Measurements from ENCODE around the gene RBP5.
A peak's percentile ranks its signal among the peaks of the same experiment; 100 is the strongest.
"Not testable (repeated sequence)": the region's sequence is repeated elsewhere in the genome, so short reads cannot be mapped to it uniquely, and the experiment has no call there.

Gene RBP5

DNA sequence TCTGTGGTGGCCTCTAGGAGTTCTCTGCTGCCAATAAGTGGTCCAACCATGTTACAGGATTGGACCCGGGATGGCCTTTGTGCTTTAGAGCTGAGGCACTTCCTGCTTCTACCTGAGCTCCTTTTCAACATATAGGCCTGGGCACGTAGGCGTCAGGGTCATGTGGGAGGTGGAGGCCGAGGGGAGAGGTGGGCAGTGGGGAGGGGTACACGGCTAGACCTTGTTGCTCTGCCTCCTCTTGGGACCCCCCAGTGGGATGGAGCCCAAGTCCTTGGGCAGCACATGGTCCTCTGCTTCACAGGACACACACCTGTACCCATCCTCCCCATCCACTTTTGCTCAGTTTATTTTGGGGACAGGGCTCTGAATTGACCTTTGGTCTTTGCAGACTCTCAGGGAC lies 7.4 kb downstream of the RBP5 start:
- no peak for DNase-seq

DNA sequence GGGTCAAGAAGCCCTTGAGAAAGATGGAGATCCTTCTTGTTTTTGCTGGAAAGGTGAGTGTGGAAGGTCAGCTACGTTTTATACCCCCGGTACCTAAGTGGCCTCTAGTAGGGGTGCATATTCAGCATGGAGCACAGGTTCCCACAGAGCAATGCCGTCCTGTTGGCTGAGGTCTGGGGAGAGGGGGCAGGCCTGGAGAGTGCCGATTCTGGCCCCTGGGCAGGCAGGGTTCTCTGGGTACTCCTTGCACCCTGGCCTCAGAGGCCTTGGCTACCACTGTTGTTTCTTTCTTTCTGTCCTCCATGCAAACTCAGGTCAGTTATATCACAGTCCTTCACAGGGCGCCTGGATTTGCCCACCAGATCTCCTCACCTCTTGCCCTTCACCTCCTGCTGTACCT lies 8.5 kb downstream of the RBP5 start:
- DNase-seq, result no peak

DNA sequence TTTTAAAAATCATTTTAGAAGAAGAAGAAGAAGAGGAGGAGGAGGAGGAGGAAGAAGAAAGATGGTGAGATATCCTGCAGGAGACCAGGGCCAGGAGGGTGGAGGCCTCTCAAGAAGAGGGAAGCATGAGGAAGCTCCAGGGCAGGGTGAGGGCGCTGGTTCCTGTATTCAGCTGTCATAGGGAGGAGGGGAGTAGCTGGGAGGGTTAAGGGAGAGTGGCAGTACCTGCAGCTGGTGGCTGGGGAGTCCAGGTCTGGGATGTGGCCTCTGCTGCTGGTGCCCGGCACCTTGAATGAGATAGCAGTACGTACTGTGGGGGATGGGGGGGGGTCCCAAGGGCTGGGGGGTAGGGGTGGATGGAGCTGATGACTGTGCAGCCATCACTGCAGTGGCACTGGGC lies 9.8 kb downstream of the RBP5 start:
- no peak for DNase-seq

DNA sequence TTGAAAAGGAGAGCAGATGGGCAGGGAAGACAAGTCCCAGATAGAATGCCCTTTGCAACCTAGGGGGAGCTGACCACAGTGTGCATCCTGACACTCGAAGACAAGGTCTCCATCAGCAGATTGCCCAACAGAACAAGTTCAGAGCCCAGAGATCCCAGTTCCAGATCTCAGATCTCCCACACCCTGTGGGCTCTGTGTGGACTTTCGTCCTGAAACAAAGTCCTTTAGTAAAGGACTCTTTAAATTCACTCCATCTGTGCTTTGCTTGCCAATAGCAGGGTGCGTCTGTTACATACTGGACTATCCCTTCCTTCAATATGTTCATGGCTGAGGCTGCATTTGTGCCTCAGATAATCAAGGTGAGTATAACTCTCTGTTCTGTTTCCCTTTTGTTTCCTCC lies 11.0 kb downstream of the RBP5 start:
- no peak for DNase-seq

DNA sequence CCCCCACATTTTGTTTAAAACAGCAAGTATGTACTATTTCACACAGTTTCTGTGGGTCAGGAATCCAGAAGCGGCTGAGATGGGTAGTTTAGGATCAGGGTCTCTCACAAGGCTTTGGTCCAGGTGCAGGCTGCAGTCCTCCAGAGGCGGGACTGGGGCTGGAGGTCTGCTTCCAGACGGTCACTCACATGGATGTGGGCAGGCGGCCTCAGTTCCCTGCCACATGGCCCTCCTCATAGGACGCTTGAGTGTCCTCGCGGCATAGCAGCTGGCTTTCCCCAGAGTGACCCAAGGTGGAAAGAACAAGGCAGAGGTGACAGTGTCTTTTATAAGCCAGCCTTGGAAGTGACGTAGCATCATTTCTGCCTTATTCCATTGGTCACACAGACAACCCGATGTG lies 11.8 kb downstream of the RBP5 start:
- no peak for DNase-seq

DNA sequence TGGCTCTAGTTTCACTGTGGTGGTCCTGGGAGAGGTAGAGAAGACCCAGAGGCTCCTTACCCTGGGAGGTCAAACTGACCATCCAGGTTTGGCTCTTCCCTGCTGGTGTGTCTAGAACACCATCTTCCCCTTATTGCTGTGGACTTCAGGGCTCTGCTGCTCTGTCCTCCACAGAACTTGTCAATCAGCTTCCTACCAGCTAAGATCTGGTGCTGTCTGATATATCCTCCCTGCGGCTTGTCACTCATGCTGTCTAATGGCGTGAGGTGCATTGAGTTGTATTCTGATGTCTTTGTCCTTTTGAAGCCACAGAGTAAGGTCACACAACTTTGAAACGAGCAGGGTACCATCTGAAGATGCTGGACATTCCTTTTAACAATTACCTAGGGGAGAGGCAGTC lies 12.5 kb downstream of the RBP5 start:
- no peak for DNase-seq

DNA sequence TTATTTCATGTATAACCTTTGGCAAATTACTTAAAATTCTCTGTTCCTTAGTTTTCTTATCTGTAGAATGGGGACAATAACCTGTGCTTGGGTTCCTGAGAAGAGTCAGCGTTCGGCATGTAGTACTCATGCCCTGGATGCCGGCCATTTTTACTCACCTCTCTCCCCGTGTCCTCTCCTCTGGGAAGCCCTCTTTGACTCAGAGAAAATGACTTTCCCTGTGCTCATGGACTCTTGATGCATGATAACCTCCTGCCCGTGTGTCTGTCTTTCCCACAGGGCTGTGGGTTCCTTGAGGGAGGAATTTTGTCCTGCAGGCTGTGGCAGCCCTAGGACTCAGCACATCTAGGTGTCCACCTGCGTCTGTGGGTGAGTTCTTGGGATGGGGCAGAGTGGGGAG lies 13.8 kb downstream of the RBP5 start:
- DNase-seq, result no peak

DNA sequence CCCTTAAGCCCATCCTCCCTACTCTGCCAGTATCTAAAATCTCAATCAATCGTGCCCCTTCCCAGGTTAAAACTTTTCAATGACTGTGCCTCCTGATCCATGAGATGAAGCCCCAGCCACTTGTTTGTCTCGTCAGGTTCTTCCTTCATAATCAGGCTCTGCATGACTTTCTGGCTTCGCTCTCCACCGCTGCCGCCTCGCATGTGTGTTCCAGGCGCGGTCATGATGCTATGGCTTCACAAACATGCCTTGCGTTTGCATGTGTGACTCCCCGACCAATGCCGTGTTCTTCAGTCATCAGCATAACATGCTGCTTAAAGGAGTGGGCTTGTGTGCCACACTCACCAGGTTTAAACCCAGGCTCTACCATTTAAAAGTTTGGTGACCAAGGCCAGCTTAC lies 14.7 kb downstream of the RBP5 start:
- no peak for DNase-seq

DNA sequence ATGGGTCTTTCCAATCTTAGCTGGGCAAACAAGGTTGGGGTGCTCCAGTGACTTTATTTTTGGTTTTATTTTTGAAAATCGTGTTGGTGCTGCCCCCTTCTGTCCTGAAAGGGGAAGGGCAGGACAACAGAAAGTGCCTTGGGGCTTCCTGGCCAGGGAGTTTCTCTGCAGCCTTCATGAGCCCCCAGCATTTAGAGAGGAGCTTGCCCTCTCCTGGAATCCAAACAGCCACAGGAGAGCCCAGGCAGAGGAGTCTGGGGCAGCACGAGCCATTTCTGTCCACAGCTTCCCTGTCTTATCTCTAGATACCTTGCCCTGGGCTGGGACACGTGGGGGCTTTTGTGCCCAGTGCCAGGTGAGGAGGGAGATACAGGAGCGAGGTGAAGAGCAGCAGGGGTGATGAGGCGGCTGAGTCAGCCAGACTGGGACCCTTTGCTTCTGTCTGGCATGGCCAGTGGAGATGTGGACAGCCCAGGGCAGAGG lies 15.3 kb downstream of the RBP5 start:
- peak; percentile 19 to 41 for DNase-seq

DNA sequence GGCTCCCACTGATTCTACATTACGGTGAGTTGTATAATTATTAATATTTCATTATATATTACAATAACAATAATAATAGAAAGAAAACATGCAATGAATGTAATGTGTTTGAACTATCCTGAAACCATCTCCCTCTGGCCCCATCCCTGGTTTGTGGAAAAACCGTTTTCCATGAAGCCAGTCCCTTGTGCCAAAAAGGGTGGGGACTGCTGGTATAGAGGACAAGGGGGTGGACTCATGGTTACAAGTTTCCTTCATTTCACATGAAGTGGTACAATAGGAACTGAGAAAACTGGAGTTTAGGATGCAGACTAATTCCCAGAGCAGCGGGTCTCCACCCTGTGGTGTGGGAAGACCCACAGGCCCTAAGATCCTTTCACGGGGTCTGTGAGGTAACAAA lies 16.6 kb downstream of the RBP5 start:
- no peak for DNase-seq

DNA sequence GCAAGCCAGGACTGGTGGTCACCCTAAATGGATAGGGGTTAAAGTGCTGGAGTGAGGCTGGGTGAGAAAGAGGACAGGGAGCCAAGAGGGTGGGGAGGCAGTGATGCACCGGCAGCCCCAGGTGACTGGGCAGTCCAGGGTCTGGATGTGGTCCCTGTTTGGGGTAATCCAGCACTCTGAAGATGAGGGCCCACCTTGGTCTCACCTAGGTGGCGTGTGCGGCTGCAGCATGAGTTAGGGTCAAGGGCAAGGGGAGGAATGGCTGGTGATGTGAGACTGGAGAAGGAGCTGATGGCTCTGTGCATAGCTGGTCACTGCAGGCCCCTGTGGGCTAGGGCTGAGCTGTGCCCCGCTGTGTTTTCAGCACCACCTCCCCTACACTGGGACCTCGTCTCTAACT lies 18.0 kb downstream of the RBP5 start:
- DNase-seq, result no peak

DNA sequence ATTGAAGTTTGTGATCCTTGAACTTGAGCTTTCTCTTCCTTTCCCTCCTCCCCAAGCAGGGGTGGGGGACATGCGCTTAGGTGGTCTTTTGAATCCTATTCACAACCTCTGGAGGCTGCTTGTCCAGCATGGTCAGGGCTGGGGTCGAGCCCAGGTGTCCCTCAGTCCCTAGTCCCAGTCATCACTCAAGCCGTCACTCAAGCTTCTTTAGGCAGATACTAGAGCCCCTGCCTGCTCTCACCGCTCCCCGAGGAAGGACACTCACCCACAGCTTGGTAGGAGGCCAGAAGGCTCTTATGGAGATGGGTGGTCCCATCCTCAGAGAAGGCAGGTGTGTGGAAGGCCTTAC lies 19.1 kb downstream of the RBP5 start:
- no peak for DNase-seq

DNA sequence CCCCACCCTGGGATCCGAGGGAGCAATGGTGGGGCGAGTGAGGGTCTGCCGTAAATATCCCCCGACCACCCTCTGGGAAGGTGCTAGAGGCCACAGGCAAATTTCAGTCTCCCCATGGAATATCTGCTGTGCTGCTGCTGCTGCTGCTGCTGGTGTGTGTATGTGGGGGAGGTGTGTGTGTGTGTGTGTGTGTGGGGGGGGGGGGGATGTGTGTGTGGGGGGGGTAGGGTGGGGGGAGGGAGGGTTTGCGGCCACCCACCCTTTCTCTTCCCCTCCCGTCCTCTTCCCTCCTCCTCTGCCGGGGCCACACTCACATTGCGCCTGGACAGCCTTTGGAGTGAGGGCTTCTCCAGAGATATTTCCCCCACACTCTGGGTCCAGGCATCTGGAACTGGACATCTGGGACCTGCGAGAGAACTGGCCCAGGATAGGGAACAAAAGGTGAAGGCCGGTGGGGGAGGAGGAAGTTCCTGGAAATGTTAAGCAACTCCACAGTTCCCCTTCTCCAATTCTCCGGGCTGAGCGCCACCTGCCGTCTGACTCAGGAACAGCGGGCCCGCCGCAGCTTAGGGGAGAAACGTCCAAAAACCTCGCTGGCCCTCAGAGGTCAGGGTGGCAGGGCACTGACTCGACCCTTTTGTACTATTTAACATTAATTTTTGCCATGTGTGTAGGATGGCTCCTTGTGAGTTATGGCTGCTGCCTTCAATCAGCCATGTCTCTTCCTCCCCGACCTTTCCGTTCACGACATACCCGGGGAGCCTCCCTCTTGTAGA lies 19.7 kb downstream of the RBP5 start, which contains the start of gene C1RL:
Gene C1RL, minus strand, starts transcription at position 419 of the 776 bp plus-strand sequence. Its CDS starts 34 bp downstream, at position 385.
- DNase-seq, result peak; percentile 93 to 94

DNA sequence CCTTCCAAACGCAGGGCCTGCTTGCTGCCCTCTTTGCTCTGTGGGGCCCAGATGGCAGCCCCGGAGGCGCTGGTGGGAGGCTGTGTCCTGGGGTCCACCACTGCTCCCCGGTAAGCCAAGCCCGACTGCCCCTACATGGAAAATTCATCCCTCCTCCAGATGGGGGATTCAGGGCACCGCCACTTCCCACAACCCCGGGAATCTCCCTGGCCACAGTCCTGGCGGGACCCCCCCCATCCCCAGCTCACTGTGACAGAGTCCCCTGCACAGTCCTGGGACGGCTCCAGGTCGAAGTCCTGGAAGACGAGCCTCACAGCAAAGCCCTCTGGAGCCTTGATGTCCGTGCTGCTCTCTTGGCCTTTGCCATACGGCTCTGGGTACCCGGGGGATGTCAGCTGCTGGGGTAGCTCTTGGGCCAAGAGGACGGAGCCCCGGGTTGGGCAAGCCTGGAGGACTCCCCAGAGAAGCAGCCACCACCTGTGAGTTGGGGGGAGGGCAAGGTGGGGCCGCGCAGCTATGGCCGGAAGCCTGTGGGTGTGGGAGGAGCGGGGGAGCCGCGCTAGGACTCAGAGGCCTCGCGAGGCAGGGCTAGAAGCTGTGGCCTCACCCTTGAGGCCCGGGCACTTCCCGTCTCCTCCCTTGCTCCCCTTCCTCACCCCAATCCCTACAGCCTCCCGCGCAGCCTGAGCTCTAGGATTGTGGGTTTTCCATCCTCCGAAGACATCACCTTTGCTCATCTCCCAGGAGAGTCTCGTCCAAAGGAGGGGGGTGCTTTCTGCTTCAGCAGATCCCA lies 20.5 kb downstream of the RBP5 start:
- peak; percentile 81 to 84 for DNase-seq

DNA sequence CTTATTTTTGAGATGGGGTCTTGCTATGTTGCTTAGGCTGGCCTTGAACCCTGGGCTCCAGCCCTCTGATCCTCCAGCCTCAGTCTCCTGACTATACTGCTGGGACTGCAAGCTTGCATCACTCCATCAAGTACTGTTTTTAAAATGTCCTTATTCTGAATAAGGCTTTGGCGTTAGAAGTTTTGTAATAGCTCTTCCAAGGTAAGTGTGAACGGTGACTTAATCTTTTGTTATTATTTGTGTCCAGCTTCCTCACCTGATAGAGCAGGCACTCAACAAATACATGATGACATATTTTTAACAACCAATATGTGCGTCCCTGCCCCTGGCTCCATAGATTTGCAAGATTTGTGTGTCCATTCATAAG lies 21.1 kb downstream of the RBP5 start:
- DNase-seq, result no peak

DNA sequence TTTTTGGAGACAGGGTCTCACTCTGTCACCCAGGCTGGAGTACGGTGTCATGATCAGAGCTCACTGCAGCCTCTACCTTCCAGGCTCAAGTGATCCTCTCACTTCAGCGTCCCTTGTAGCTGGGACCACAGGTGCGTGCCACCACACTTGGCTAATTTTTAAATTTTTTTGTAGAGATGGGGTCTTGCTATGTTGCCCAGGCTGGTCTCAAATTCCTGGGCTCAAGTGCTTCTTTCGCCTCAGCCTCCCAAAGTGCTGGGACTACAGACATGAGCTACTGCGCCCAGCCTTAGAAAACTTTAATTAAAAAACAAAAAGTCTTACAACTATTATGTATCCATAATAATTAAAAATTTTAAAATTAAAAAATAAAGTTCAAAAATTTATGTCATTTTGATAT lies 21.5 kb downstream of the RBP5 start:
- not testable (repeated sequence) for DNase-seq

DNA sequence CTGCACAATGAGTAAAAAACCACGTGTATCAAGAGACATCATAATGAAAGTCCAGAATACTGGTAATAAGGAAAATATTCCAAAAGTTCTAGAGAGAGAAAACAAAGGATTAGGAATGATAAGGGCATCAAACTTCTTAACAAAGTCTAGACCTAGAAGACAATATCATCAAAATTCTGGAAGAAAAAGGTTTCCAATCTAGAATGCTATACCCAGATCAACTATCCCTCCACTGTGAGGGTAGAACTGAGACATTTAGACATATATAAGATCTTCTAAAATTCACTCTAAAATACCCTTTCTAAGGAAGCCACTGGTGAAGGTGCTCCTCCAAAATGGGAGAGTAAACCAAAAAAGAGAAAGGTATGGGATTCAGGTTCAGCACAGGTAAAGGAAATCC lies 22.6 kb downstream of the RBP5 start:
- DNase-seq, result no peak

DNA sequence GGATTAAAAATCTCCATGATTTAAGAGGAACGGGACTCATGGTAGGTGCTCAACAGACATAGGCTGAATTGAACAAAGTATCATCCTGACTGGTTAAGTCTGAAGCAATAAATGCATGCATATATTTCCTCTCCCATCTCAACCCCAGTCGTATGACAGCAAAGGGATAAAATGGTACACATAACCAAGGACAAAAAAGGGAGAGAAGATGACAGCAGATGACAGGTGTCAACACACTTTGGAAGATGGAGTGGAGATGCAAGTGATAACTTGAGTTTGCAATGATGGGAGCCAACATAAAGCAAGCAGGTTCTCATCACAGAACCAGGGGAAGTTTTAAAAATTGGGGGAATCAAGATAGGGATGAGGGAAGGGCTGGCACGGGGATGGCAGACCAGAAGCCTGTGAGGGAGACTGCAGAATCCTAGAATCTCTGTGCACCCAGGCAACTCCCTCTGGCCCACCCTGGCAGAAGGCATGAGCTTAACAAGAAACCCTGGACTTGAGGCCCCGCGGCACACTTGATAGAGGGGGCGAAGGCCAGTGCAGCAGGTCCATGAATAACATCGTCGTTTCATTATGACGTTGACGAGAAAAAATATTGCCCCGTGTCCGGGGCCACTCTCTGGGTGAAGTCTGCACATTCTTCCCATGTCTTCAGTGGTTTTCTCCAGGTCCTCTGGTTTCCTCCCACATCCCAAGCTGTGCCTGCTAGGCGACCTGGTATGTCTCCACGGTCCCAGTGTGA lies 24.7 kb downstream of the RBP5 start:
- no peak for DNase-seq

DNA sequence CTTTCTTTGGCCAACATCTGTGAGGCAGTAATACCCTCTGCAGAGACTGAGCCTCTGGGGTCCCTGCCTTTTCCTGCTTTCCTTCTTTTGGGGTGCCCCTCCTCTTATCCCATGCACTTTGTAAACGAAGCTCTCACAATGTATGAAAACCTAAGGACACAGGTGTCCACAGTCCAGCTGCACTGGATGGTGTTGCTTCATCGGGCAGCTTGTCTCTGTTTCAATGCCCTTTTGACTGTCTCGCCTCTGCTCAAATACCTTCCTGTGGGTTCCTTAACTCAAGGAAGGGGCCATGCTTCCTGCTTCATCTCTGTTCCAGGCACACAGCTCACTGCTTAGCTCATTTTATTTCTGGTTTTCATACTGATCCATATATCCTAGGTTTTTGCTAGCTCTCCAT lies 26.1 kb downstream of the RBP5 start:
- no peak for DNase-seq

DNA sequence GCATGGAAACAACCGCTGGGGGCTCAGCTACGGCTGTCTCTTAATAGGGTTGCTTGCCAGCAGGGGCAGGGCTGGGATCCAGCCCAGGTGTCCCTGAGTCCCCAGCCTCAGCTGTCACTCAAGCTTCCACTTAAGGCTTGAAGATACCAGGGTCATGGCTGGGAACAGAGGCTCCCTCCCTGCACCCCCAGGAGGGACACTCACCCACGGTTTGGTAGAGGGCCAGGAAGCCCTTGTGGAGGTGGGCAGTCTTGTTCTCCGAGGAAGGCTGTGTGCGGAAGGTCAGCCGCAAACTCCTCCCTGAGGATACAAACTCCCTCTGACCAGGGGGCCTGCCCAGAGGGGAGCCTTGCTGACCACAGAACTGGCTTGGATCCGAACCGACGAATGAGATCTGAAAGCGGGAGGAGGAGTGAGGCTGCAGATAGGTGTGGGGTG lies 27.0 kb downstream of the RBP5 start:
- no peak for DNase-seq

DNA sequence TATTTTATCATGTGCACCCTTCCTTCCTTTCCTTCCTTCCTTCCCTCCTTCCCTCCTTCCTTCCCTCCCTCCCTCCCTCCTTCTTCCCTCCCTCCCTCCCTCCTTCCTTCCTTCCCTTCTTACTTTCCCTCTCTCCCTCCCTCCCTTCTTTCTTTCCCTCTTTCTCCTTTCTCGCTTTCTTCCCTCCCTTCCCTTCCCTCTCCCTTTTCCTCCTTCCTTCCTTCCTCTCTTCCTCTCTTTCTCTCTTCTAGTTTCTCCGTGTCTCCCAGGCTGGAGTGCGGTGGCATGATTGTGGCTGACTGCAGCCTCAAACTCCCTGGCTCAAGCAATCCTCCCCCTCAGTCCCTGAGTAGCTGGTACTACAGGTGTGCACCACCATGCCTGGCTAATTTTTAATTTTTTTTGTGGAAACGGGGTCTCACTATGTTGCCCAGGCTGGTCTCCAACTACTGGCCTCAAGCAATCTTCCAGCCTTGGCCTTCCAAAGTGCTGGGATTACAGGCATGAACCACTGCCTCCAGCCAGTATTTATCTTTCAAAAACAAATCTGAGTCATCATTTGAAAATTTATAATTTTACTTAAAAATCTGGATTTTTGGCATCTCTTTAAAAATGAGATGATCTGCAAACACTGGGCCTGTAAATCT lies 27.5 kb downstream of the RBP5 start:
- DNase-seq, result no peak

DNA sequence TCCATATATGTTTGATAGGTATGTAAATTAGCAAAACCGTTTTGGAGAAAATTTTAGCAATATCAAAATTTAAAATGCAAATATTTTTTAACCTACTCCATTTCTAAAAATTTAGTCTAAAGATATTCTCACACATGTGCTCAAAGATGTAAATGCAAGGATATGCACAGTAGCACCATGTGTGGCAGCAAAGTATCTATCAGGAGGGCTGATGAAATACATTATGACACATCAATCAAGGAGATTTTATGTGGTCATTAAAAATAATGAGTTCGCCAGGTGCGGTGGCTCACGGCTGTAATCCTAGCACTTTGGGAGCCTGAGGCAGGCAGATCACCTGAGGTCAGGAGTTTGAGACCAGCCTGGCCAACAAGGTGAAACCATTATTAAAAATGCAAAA lies 28.4 kb downstream of the RBP5 start:
- DNase-seq, result no peak
